OCI-LY7 (cell line): ENCODE results near the gene NUDT14. TPM values are rescaled to one million over a fixed set of nuclear protein-coding genes. Genes with fewer than 3 reads are reported as not detected.

Source experiments
- BruUV-seq: library from RNA; stranded (reverse); fragments of 400-500 nt; replicated peaks from 2 replicates; lab custom pipeline; 2021; lab: Mats Ljungman, UMichigan
- CTCF ChIA-PET: fragments of 300-600 bp; sonication (Branson Sonifier 250); formaldehyde crosslinking; loops from one replicate; lab custom pipeline; 2022; ENCODE audit warnings: antibody characterized with exemption; ENCODE audit not compliant: unreplicated experiment; lab: Charles Lee
- POLR2A ChIA-PET: fragments of 300-600 bp; sonication (Branson Sonifier 250); formaldehyde crosslinking; loops from one replicate; lab custom pipeline; 2022; ENCODE audit warnings: antibody characterized with exemption; lab: Charles Lee
- DNase-seq: peaks from one replicate; pipeline ENCODE4 v3.0.0-alpha.2; 2015; ENCODE audit warnings: low spot score
- H2AFZ ChIP-seq: fragments of 200-600 bp; sonication (generic), shearing (Covaris generic); 2 replicates; pipeline ENCODE4 v1.6.1; 2014; ENCODE audit warnings: mild to moderate bottlenecking, antibody characterized with exemption, low read length, moderate library complexity
- H3K27ac ChIP-seq: fragments of 200-600 bp; sonication (generic); 2 replicates; pipeline ENCODE4 v1.5.1; 2014; ENCODE audit warnings: mixed run types, low read depth, mild to moderate bottlenecking, moderate library complexity, low read length, inconsistent platforms; ENCODE audit not compliant: poor library complexity, severe bottlenecking
- H3K36me3 ChIP-seq: fragments of 200-600 bp; sonication (generic); 2 replicates; pipeline ENCODE4 v1.6.1; 2014; ENCODE audit warnings: mild to moderate bottlenecking, antibody characterized with exemption, low read length, moderate library complexity, mixed read lengths; ENCODE audit not compliant: insufficient read depth
- H3K4me1 ChIP-seq: fragments of 200-600 bp; sonication (generic); 2 replicates; pipeline ENCODE4 v1.5.1; 2014; ENCODE audit warnings: mild to moderate bottlenecking, low read length; ENCODE audit not compliant: insufficient read depth, poor library complexity, severe bottlenecking
- H3K4me2 ChIP-seq: fragments of 200-600 bp; sonication (generic); 2 replicates; pipeline ENCODE4 v1.6.1; 2014; ENCODE audit warnings: mild to moderate bottlenecking, low read length
- H3K4me3 ChIP-seq: fragments of 200-600 bp; sonication (generic); 2 replicates; pipeline ENCODE4 v1.5.1; 2014; ENCODE audit warnings: mild to moderate bottlenecking, low read depth, low read length; ENCODE audit not compliant: poor library complexity, severe bottlenecking
- H3K79me2 ChIP-seq: fragments of 200-600 bp; sonication (generic); 2 replicates; pipeline ENCODE4 v1.6.1; 2016; ENCODE audit warnings: low read depth, mild to moderate bottlenecking, low read length, moderate library complexity, mixed read lengths; ENCODE audit not compliant: insufficient read depth
- H3K9me2 ChIP-seq: fragments of 200-600 bp; sonication (generic); 2 replicates; pipeline ENCODE4 v1.6.1; 2016; ENCODE audit warnings: mild to moderate bottlenecking, low read length, mixed read lengths; ENCODE audit not compliant: insufficient read depth
- H3K9me3 ChIP-seq: fragments of 200-600 bp; sonication (generic); 2 replicates; pipeline ENCODE4 v1.6.1; 2014; ENCODE audit warnings: mild to moderate bottlenecking, mixed run types, low read length, mixed read lengths
- H4K20me1 ChIP-seq: fragments of 200-600 bp; sonication (generic); 2 replicates; pipeline ENCODE4 v1.6.1; 2014; ENCODE audit warnings: mild to moderate bottlenecking, antibody characterized with exemption, low read length, moderate library complexity, mixed read lengths; ENCODE audit not compliant: insufficient read depth
- CTCF ChIP-seq: fragments of 200-600 bp; sonication (generic); conservative IDR thresholded peaks from 2 replicates; pipeline ENCODE4 v1.5.1; 2014; ENCODE audit warnings: mild to moderate bottlenecking, antibody characterized with exemption, low read length, moderate library complexity, mixed read lengths
- EZH2phosphoT487 ChIP-seq: fragments of 200-600 bp; sonication (generic); IDR thresholded peaks from 2 replicates; pipeline ENCODE4 v1.6.1; 2018; ENCODE audit warnings: low read depth, borderline replicate concordance, mild to moderate bottlenecking, mixed run types, antibody characterized with exemption, low read length, moderate library complexity, mixed read lengths
- intact Hi-C: fragments of 100-400 bp; cut with micrococcal nuclease; formaldehyde crosslinking; loops from one replicate; pipeline ENCODE4 v1.10.0; 2022; ENCODE audit not compliant: unreplicated experiment
- total RNA-seq, 2 experiments: library from RNA; depleted of rRNA in 1 of 2; stranded (reverse); fragments of >200 nt in 1 of 2; shearing (Covaris generic) in 1 of 2; gene quantifications; 2 replicates each; pipeline ENCODE4 v1.2.3, GENCODE V29; 2014 to 2022

The NUDT14 gene
- total RNA-seq, 2 experiments from 2014 or later = 32.1 to 37.5 TPM

DNA sequence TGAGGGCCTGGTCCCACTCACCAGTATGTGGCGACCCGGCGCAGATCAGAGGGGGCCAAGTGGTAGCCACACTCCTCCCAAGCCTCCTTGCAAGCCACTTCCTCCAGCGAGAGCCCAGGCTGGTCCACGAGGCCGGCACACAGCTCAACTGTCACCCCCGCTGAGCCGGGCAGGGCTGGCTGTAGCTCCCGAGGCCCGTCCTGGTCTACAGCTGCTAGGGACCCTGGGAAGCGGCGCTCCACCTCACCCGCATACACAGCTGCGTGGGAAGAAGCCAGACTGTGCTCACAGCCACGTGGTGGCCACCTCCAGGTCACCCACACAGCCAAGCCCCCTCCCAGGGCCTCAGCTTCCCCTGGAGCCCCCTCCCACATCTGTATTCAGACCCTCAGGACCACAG lies 4.6 kb downstream of the NUDT14 start:
- BruUV-seq = no TSS peak
- H3K36me3 ChIP-seq = no peaks in the 10 kb centered on the region
- POLR2A ChIA-PET = interaction anchor here (0.5 to 0.9 kb wide), 3 partner anchors 18 to 519 kb away, joined by 3 to 4 read pairs (median 4); no protein-coding TSS in a partner anchor

DNA sequence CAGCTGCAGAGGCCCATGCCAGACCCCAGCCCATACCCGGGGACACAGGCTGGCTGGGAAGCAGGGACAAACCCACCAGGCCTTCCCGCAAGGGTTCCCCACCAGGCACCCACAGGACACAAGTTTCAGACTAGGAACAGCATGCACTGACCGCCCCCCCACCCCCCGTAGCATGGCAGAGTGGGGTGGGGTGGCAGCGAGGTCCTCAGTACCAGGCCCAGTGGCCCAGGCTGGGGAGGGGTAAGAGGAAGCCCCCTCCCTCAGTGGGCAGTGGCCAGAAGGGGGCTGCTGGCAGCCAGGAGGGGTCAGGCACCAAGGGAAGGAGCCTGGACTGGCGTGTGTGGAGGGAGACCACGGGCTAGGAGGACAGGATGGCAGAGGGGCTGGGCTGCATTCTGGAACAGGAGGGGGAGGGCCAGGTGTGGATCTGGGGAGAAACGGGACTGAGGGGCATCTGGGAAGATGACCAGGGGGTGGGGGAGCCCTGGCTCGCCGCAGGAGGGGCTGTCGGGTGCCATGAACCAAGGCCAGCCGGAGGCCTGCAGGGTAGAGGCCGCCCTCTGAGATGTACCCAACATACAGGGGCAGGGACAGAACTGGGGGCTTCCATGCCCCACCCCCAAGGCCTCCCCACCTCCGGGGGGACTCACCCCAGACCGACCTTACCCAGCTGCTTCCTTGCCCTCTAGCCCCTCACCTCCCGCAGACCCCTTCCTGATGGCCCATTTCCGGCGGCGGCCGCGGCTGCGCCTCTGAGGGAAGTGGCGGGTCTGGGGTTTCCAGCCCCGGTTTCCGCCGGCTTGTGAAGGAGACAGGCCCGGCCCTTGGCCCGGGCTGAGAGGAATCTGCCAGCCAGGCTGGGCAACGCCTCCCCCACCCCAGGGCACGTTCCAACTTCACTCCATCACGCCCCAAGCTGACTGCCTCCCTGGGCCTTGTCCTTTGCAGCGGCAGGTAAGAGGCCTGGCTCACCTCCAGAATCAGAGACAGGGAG lies 6.9 kb downstream of the NUDT14 start:
- intact Hi-C loops = no loop called here
- peak; percentile 61 for DNase-seq
- H3K9me3 ChIP-seq = no peaks in the 10 kb centered on the region
- H4K20me1 ChIP-seq = no peaks in the 10 kb centered on the region
- peak overlapping the region; percentile 5; the same call in 1 of the 2 replicates for H2AFZ ChIP-seq
- H3K27ac ChIP-seq = peak overlapping the region; percentile 79
- ChIA-PET POLR2A (no interaction called here), CTCF (no interaction called here)
- no peaks in the 10 kb centered on the region for H3K79me2 ChIP-seq
- H3K36me3 ChIP-seq = no peaks in the 10 kb centered on the region
- H3K4me3 ChIP-seq = peak overlapping the region; percentile 54
- H3K9me2 ChIP-seq = no peaks in the 10 kb centered on the region
- H3K4me2 ChIP-seq = peak overlapping the region; percentile 76
- peaks cover 64% of the 10 kb centered on the region for H3K4me1 ChIP-seq
- no peak for TF ChIP-seq CTCF
- no TSS peak for BruUV-seq

More for the DNA sequence above, 4.6 kb downstream of the NUDT14 start:
- no peak overlapping the region for H2AFZ ChIP-seq
- DNase-seq = no peak
- no peaks in the 10 kb centered on the region for H3K9me3 ChIP-seq
- peak overlapping the region; percentile 76 for H3K4me2 ChIP-seq
- peak overlapping the region; percentile 79 for H3K27ac ChIP-seq
- CTCF ChIA-PET = interaction anchor here (0.8 to 1.0 kb wide), 2 partner anchors 86 to 90 kb away, joined by 3 read pairs; no protein-coding TSS in a partner anchor
- TF ChIP-seq CTCF = no peak
- intact Hi-C loops = loop anchor here (5.0 kb wide), 1 partner anchor 514 kb away; no protein-coding TSS in a partner anchor
- H3K79me2 ChIP-seq = no peaks in the 10 kb centered on the region
- H3K9me2 ChIP-seq = no peaks in the 10 kb centered on the region
- H4K20me1 ChIP-seq = no peaks in the 10 kb centered on the region
- H3K4me3 ChIP-seq = peak overlapping the region; percentile 54
- H3K4me1 ChIP-seq = peaks cover 54% of the 10 kb centered on the region

DNA sequence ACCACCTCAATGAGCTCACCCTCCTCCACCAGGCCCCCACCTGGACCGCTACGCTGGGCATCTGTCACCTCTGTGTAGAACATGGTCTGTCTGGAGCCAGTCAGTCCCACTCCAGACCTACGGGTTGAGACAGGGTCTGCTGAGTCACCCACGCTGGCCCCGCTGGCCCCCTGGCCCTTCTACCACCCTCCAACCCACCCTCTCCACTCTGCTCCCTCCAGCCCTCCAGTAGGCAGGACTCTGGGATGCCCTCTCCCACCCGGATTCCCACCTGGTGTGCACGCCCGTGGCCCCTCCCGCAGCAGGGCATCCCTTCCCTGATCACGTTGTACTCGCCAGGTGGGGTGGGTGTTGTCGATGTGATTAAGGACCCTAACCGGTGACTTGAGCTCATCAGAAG lies 8.0 kb downstream of the NUDT14 start:
- no TSS peak for BruUV-seq
- no peak for DNase-seq
- CTCF ChIA-PET = no interaction called here
- Histone ChIP-seq H2AFZ (no peak overlapping the region), H3K4me1 (peaks cover 68% of the 10 kb centered on the region), H3K9me3 (no peaks in the 10 kb centered on the region), H3K9me2 (no peaks in the 10 kb centered on the region), H3K4me2 (no peak overlapping the region), H3K27ac (no peak overlapping the region), H3K4me3 (no peak overlapping the region), H3K79me2 (no peaks in the 10 kb centered on the region), H3K36me3 (no peaks in the 10 kb centered on the region), H4K20me1 (no peaks in the 10 kb centered on the region)
- intact Hi-C loops = no loop called here
- POLR2A ChIA-PET = no interaction called here
- TF ChIP-seq EZH2phosphoT487 = no peak
- TF ChIP-seq CTCF = no peak
